Lower leg skin (tissue), 3 donors: Measurements from ENCODE around the gene RPS6KB2.

Source experiments
- POLR2A ChIP-seq, 2 donors: fragments of 450-650 bp; IDR thresholded peaks; one replicate each; pipeline ENCODE4 v1.6.1; 2016 to 2017; ENCODE audit warnings: antibody characterized with exemption in 2 of 2, mild to moderate bottlenecking in 1 of 2, moderate library complexity in 1 of 2
- TF ChIP-seq, protein P1 (sequence below), 3 donors: fragments of 450-650 bp; IDR thresholded peaks; one replicate each; pipeline ENCODE4 v1.5.1; 2016; ENCODE audit warnings: antibody characterized with exemption in 3 of 3, mild to moderate bottlenecking in 3 of 3, moderate library complexity in 2 of 3

DNA sequence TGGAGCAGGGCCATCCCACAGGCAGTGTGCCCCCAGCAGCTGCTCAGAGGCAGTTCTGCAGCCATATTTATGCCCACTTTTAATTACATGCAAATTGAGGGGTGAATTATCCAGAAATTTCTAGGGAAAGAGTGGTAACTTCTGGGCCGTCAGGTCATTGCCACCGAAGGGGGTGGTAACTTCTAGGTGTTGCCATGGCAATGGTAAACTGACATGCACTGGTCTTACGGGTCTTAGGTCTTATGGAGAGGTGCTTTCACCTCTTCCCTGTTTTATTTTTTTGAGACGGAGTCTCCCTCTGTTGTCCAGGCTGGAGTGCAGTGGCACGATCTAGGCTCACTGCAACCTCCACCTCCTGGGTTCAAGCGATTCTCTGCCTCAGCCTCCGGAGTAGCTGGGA is 44.6 kb downstream of the RPS6KB2 start:
- TF ChIP-seq, protein P1, sequence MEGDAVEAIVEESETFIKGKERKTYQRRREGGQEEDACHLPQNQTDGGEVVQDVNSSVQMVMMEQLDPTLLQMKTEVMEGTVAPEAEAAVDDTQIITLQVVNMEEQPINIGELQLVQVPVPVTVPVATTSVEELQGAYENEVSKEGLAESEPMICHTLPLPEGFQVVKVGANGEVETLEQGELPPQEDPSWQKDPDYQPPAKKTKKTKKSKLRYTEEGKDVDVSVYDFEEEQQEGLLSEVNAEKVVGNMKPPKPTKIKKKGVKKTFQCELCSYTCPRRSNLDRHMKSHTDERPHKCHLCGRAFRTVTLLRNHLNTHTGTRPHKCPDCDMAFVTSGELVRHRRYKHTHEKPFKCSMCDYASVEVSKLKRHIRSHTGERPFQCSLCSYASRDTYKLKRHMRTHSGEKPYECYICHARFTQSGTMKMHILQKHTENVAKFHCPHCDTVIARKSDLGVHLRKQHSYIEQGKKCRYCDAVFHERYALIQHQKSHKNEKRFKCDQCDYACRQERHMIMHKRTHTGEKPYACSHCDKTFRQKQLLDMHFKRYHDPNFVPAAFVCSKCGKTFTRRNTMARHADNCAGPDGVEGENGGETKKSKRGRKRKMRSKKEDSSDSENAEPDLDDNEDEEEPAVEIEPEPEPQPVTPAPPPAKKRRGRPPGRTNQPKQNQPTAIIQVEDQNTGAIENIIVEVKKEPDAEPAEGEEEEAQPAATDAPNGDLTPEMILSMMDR (IDR thresholded peaks at IDR 0.05), result no peak
- no peak for TF ChIP-seq POLR2A (IDR thresholded peaks at IDR 0.05)
